ENCODE results near the gene DARS2.

- TF ChIP-seq CTCF (IDR thresholded peaks at IDR 0.05; ENCODE audit: insufficient read depth, low read depth, low read length) (no peak), EZH2 (IDR thresholded peaks at IDR 0.05; ENCODE audit: insufficient read depth, low read length) (no peak)
Measured at GRCh38 chr1:173861731-173862145, 37.3 kb downstream of the DARS2 start.
